AG08396 (cell line): ENCODE data around the gene GPX3.

ENCODE experiments used
- DNase-seq: peaks from one replicate; pipeline ENCODE4 v3.0.0; 2012; ENCODE audit warnings: low spot score, mixed read lengths

Gene GPX3

DNA sequence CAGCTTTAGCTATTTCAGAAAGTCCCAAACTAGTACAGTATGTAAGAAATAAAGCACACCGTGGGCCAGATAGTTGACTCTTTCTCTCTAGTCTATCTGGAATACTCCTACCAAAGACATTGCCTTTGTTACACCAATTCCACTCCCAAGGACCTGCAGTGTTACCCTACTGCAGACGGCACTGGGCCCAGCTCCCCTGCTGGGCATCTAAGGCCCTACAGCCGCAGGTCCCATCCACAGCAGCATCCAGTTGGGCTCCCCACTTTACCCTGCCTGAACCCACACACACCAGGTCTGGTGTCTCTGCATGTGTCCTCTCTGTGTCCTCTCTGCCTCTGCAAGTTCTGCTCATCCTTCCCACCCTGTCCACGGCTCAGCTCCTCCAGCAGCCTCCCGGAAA, 37.9 kb downstream of the GPX3 start:
- DNase-seq, result no peak

DNA sequence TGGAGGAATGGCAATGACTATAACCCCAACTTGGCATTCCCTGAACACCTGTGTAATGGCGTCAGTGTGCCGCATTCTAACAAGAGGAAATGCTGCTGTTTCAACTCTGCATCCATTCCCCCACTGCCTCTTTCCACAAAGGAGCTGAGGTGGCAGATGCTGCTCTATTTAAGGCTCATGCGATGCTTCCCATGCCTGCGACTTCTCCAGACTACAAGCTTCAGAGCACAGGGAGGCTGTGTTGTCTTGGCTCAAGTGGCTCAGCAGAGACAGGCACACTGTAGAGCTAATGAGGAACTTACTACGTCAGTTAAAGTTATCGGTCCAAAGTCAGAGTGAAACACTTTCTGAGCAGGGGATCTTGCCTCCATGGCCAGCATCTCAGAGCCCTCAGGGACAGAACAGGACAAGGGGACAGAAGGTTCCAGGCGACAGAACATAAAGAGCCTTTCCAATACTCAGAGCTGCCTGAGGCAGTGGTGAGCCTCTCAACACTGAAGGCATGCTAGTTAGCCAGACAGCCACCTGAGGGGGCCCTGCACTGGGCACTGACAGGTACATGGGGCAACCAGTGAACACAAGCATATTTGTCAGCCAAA, 38.6 kb downstream of the GPX3 start:
- DNase-seq, result no peak

DNA sequence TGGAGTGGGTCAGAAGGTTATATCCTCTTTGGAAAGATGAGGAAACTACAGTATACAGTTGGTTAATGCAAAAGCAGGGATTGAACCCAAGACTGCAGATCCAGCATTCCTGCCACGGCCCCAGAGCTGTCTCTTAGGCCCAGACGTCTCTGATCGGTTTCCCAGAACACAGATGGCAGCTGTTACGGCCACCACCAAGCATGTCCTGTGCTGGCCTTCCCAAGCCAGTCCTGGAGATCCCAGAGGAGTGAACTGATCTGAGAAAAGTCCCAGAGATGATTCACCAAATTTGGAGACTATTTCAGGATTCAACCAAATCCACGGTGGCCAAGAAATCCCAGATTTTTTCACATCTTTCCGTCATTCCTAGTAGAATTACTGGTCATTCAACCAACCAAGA, 40.4 kb downstream of the GPX3 start:
- no peak for DNase-seq

DNA sequence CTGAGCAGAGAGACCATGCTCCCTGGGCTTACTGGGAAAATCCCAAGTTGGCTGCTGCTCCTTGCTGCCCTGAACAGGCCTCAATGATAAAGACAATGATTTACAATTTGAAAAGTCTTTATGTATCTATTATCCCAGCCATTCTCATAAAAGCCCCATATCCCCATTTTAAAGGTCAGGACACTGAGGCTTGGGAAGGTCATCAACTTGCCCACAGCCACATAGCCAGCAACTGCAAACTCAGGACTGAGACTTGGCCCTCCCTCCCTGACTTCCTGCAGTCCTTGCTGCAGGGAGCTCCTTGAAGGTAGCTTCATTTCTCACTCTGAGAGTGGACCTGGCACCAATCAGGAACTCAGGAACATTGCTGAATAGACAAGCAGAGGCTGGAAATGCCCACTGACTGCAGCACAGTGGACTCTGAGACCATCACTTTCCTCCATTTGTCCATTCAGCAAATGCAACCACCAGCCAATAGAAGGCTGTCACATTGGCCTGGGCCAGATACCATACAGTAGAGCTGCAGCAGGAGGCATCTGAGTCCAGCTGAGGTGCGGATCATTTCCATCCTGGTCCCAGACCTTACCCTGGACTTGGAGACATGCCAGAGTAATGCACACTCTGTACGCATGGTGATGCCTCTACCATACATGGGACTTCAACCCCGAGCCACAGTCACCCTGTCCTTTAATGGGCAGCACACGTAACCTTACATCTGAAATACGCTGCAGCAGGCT, 42.2 kb downstream of the GPX3 start:
- DNase-seq, result no peak

DNA sequence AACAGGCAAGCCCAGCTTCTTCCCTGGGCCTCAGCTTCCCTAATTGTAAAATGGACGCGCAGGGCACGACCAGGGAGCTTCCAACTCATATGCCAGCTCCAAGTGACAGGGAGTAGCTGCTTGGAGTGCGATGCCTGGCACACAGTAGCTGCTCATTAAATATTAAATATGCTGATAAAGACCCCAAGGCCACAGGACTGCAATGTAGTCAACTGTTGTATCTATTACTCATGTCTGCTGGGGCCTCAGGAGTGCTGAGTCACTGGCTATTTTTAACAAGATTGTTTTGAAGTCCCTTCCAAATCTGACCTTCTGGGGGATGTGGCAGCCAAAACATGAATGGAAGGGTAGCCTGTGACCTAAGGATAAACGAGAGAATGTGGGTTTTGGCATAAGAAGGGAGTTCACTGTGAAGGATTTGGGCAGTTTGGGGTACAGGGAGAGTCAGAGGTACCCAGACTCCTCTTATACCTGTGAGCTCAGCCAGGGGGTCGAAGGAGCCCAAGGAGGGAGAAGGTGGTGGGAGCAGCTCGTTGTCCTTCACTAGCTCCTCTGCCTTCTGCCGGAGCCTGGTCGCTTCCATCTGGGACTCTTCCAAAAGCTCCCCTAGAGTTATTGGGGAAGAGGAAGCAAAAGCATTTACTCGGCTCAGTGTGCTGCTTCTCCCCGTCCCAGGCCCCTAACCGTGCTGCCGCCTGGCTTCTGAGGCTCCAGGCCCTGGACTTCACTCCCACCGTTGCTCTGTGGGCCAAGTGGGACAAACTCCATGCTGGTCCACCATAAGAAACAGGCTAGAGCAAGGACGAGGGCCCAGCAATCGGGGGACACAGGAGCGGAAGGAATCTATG, 43.0 kb downstream of the GPX3 start:
- DNase-seq, result peak; percentile 89

DNA sequence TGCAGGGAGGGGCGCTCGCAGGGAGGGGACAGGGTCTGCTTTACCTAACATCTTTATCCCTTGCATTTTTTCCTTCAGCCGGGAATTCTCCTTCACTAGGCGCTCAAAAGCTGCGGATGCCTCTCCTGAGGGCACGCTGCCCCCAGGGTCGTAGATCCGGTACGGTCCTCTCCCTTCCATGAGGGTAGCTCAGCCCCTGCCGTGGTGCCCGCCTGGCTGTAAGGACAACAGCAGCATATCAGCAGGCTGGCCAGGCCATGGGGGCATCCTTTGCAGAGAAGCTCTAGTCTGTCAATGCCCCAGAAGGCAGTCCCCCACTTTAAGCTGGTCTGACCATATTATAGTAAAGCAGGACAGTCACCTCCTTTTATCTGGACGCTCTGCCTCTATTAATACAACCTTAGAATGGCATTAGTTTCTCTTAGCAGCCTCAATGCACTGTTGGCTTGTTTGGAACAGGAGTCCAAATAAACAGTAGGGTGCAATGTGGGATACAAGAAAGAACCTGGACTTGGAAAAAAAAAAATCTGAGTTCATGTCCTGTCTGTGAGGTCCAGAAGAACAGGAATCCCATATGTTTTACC, 44.6 kb downstream of the GPX3 start:
- no peak for DNase-seq

DNA sequence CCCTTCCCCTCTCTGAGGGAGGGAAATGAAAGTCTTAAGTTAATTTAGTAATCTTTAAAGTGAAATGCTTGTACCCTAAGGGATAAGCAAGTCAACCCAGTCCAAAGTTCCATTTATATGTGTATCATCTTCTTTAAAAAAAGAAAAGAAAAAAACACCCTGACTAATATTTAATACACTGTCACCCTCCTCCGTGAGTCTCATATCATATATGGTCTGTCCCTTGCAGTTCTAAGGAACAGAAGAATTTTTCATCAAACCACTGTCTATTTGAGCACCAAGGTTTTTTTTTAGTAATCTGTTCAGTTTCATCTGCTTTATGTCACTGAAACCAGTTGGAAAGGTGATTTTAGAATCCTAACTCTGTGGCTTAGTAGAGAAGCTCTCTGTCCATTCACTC, 45.2 kb downstream of the GPX3 start:
- no peak for DNase-seq

DNA sequence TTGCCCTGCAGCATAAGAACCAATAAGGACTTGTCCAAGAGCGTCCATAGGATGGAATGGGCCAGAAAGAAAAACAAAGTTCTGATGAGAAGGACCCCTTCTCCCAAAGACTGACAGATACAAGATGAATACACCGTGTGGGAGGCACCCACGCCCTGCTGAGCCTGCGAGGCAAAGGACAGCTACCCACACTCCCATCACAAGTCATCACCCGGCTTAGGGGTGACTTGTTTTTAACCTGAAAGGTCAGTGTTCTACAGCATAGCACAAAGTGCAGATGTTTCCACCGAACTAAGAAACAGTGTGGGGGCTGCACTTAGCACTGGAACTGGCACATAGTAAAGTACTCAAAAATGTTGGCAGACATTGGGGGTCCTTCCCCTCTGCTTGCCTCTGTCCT, 46.5 kb downstream of the GPX3 start:
- no peak for DNase-seq

DNA sequence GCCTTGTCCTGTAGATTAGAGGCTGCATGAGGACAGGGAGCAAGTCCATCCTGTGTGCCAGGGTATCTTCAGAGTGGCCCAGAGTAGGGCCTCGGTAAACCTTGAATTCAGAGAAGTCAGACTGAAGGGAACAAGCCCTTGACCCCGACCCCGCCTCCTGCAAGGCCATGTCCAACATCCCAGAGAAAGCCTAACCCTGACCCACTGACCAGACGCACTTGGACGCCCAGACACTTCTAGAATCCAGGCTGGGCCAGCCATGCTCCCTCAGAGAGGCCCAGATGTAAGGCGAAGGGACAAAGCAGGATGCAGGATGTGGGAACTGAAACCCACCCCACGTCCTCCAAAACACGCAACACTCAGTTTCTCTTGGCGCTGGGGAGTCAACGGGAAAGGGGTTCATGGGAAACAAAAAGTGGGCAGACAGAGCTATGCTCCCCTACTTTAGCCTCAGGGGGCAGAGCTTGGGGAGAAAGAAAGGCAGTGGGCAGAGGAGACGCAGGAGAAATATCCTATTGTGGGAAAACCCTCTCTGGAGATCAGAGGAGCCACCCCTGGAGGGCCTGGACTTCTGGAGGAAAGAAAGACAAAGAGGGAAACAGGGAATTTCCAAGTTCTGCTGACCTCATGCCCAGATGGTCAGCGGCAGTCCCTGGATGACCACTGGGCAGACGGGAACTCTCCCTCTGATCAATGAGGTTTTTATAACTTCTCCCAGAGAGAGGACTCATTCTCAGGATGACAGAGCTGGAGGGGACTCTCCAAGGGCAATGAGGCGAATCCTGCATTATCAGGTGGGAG, 47.4 kb downstream of the GPX3 start:
- DNase-seq, result no peak

DNA sequence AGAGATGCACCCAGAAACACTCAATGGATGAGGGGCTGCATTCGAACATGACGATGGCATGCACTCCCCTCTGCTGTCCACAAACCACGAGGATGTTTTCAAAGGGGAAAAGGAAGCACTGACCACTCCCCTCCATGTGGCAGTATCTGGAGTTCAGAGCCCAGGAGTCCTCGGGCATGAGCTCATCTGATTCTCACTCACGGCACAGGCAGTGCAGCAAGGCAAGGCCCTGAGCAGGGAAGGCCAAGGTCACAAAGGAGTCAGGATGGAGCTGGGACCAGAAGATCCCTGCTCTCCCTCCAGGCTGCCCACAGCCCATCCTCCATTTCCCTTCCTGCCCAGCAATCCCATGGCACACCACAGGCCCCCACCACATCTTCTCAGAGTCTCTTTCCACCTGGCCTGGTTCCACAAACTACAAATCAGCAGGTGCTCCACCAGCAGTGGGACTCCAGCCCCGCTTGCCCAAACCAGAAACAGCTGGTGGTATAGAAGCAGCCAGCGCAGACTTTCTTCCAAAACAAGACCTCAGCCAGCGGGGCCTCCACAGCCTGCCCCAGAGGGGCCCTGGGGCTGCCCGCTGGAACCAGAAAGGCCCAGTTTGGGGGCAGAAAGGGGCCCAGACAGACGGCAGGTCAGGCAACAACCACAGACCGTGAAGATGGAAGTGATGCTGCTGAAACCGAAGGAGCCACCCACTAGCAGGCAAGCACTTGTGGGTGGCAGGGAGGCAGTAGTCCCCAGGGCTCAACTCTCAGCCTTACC, 48.2 kb downstream of the GPX3 start:
- DNase-seq, result no peak

DNA sequence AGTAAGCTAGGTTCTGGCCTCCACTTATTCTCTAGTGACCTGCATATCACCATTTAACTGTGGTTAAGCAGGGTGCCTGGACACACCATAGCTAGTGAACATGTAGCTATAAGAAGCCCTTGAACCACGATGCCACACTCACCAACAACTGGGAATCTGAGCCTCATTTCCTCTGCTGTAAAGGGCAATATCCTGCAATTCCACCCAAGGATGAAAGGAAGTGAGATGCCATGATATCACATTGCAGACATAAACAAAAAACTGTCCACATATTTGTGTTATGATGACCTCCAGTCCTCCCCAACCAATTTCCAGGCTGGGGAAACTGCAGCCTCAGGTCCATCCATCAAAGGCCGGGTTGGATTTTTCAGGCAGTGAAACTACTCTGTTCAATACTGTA, 50.1 kb downstream of the GPX3 start:
- DNase-seq, result peak; percentile 42

DNA sequence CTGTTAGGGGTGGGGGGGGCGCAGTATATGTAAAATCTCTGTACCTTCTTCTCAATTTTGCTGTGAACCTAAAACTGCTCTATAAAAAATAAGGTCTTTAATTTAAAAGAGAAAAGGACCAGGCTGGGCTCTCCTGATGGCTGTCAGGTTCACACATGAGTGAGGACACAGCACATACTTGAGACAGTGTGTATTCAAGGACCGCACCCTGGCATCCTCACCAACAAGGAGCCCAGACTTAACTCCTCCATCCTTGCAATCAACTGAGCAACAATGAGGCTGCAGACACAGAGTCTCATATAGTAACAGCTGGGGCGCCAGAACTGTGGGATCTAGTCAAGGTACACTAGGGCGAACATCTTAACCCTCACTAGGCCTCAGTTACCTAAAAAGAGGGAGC, 50.6 kb downstream of the GPX3 start:
- no peak for DNase-seq

DNA sequence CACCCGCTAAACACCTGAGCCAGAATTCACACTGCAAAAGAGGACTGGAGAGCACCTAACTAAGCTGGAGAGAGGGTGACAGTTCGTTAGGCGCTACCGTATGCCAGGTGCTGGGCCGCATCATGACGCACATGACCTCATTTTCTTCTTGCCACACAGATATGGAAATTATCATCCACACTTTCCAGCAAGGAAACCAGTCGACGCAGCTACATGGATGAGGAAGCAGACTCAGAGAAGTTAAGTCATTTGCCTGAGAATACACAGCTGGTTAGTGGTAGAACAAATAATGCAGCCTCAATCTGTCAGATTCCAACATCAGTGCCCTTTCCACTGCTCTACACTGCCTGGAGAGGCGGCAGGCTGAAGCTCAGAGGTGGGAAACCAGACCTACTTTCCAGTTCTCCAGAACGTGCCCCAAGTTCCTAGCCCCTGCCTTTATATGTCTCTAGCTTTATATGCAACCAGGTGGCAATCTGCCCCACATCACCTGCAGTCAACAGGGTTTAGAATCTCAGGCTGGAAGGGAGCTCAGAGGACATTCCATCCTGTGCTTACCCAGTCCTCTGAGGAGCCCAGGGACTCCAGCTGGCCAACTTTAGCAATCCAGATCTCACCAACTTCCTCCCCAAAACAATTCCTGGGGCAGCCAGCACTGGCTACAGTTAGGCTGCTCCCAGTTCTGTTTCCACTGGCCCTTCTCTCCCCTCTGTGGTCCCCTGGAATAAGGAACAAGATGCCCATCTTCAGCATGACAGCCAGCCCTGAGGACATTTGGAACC, 51.6 kb downstream of the GPX3 start:
- DNase-seq, result no peak

DNA sequence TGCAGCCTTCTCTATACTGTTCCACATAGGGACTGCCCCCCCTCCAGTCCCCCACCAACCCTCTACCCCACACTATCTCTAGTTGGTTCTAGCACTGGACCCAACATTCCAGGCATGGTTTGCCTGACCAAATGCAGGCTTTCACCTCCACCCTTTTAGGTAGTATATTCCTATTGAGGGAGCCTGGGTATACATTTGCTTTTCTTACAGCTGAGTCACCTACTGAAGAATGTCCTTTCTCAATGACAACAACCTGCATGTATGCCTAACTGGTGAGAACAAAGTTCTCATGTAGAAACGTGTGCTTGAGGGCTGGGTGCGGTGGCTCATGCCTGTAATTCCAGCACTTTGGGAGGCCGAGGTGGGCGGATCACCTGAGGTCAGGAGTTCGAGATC, 52.2 kb downstream of the GPX3 start:
- peak; percentile 59 for DNase-seq

DNA sequence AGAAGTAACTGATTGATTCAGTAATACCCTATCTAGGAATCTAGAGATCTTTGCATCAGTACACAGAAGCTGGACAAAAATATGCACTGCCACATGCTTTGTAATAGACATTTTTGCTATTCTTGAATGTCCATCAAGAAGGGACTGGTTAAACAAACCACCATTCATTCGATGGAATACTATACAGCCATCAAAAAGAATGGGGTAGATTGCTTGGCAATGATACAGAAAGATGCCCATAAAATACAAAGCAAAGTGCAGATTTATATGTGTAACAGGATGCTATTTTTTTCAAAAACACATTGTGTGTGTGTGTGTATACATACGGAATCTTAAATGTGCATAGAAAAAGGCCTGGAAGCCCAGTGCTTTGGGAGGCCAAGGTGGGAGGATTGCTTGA, 52.9 kb downstream of the GPX3 start:
- no peak for DNase-seq

DNA sequence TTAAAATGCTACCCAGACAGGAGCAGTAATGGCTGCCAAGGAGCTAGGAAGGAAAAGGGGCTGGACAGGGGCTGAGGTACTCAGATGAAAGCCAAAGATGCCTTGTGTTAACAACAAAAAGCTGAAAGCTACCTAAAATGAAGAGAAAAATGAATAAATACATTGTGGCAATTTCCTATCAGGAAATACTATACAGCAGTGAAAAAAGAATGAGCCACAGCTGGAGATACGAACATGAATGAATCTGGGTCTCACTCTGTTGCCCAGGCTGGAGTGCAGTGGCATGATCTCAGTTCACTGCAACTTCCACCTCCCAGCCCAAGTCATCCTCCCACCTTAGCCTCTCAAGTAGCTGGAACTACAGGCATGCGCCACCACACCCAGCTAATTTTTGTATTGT, 54.2 kb downstream of the GPX3 start:
- DNase-seq, result no peak

DNA sequence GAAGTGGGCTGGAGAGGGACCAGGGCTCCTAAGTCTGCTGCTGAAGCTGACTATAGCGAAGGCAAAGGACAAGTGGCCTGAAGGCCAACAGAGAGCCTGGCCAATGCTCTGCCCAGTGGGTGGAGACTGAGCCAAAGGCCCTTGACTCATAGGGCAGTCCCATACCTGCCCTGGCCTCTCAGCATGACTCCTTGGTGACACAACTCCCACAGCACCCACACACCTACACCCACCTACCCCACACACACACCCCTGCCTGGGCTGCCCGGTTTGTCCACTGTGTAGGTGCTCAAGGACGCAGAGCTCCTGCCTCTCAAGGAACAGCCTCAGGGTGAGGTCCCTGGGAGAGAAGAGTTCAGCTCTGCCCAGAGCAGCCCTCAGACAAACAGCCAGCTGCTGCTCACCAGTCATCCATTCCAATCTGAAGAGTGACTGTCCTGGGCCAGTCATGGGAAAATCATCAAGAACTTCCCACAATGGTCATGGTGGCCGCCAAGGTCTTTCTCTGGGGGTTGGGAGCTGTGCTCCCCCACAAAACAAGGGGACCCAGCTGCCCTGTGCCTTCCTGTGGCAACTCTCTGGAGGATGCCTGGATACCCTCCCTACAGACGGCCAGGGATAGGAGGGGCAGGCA, 55.4 kb downstream of the GPX3 start:
- peak; percentile 54 for DNase-seq

DNA sequence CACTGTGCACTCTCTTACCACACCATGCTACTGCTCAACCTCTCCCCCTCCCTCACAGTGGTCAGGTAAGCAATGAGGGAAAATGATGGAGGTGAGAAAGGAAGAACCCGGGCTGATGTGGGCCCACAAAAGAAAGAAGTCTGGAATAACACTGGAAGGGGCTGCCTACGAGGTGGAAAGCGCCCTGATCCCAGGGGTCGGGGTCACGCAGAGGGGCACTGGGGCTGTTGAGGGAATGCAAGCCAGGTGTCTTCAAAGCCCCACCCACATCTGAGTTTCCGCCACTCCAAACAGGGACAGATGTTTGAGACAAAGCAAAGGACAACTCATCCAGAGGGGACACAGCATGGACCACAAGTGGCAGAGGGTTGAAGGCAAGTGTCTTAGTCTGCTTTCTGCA, 56.2 kb downstream of the GPX3 start:
- no peak for DNase-seq

DNA sequence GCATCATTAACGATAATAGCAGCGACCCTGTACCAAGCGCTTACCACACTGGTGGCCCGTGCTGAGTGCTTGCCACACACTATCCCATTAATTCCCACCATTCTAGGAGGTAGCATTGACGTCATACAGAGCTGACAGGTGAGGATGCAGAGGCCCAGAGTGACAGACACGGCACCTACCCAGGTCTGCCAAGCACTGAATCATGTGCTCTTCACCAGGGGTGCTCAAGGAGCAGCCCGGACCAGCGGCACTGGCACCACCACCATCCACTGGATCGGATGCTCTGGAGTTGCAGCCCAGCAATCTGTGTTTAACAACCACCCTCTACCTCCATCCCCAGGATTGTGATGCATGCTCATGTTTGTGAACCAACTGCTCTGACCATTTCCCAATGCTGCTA, 57.0 kb downstream of the GPX3 start:
- DNase-seq, result no peak

DNA sequence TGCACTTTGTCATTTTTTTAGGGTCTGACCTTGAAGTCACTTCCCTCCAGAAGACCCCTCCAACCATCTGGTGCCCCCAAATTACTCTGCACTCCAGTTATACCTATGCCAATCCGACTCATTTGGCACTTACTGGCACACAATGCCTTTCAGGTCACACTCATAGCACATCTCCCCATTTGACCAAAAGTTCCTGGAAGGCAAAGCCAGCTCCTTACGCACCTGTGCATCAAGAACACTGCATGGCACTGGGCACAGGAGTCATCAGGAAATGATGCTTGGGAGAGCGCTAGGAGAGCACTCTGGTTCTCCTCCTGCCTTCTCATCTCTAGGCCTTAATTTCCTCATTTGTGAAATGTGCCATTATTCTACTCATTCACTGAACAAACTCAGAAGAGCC, 57.6 kb downstream of the GPX3 start:
- no peak for DNase-seq
